ENCODE measurements around the gene SFRP5. TPM values are rescaled to one million over a fixed set of nuclear protein-coding genes. Genes with fewer than 3 reads are reported as not detected.

The SFRP5 gene
- total RNA-seq, 1 donor from 2014 or later: not detected

DNA sequence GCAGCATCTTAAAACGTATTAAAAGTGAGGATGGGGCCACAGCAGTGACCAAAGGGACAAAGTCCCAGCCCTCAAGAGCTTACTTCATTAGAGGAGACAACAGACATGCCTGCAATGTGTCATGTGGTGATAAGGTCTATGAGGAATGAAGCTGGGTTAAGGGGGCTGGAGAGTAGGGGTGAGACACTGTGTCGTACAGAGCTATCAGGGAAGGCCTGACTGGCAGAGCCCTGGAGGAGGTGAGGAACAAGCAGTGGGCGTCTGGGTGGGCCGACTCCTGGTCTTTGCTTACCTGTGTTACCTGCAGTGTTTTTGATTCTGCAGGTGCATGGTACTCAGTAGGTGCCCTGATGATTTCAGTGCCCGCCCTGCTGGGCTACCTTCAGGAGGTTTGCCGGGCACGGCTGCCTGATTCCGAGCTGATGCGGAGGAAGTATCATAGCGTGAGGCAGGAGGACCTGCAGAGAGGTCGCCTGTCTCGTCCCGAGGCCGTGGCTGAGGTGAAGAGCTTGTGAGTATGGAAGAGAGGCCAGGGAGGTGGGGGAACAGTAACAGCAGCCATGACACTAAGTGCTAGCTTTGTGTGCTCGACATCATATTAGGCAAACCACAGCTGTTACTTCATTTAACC is 27.3 kb downstream of the SFRP5 start:
- intact Hi-C loops (cut with micrococcal nuclease): no loop called here
- ChIA-PET CTCF (interaction anchor here (1.1 to 1.6 kb wide), 2 partner anchors 22 to 30 kb away, joined by 3 to 4 read pairs; partner anchors contain the start of gene MARVELD1), POLR2A (no interaction called here)
- Mint-ChIP-seq H3K4me1 (peaks cover 21% of the 10 kb centered on the region), H3K27me3 (no peaks in the 10 kb centered on the region), H3K9me3 (no peaks in the 10 kb centered on the region), H3K4me3 (no peak overlapping the region), H3K27ac (no peak overlapping the region), H3K36me3 (ENCODE audit: low read depth) (peaks cover 75% of the 10 kb centered on the region)
- ATAC-seq (ENCODE audit: low read depth) (no peak), DNase-seq (no peak)
- TF ChIP-seq CTCF (IDR thresholded peaks at IDR 0.05): no peak

DNA sequence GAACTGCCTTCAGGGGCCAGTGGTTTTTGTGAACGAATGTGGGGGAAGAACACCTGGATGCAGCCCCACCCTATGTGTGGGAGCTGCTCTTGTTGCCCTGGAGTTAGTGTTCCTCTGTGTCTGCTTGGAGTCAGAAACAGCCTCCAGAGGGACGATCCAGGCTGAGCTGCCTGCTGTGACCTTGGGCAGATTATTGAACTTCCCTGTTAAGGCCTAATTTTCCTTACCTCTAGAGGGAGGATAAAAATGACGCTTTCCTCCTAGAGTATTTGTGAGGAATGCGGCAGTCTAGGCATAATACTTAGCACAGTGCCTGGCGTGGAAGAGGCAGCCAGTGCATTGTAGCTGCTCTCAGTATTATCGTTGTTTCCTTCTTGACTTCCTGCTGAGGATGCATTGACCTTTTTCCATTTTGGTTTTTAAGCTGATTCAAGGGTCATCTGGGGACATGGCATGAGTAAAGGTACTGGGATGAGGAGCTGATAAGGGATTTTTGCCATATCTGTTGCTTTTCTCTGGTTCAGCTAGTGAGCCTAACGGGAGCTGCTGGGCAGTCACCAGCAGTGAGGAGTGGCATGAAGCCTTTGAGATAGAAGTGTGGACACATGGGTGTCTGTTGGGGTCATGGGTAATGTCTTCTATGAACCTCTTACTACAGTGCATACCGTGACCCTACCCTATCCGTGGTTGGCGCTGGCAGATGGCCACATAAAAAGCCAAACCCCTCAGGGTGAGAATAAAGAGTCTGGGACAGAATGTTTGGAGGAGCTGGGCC is 28.4 kb downstream of the SFRP5 start:
- TF ChIP-seq CTCF (IDR thresholded peaks at IDR 0.05): no peak
- no peak for DNase-seq
- peaks cover 27% of the 10 kb centered on the region for H3K4me1 Mint-ChIP-seq
- no peak overlapping the region for H3K4me3 Mint-ChIP-seq
- no peaks in the 10 kb centered on the region for H3K9me3 Mint-ChIP-seq
- no peak for ATAC-seq (ENCODE audit: low read depth)
- no peak overlapping the region for H3K27ac Mint-ChIP-seq
- no peaks in the 10 kb centered on the region for H3K27me3 Mint-ChIP-seq
- peaks cover 70% of the 10 kb centered on the region for H3K36me3 Mint-ChIP-seq (ENCODE audit: low read depth)
- ChIA-PET POLR2A (no interaction called here), CTCF (interaction anchor here (1.1 to 1.6 kb wide), 2 partner anchors 23 to 29 kb away, joined by 3 to 4 read pairs; partner anchors contain the start of gene MARVELD1)
- intact Hi-C loops (cut with micrococcal nuclease): no loop called here

- POLR2A ChIA-PET: interaction anchor here (0.7 kb wide), 1 partner anchor 401 kb away, joined by 5 read pairs; no protein-coding TSS in a partner anchor
- peak overlapping the region; percentile 19 for H3K4me3 Mint-ChIP-seq
- H3K9me3 Mint-ChIP-seq: no peaks in the 10 kb centered on the region
- H3K27ac Mint-ChIP-seq: peak overlapping the region; percentile 24
- CTCF ChIA-PET: no interaction called here
- H3K4me1 Mint-ChIP-seq: peaks cover 47% of the 10 kb centered on the region
- no peak for TF ChIP-seq CTCF (IDR thresholded peaks at IDR 0.05)
- intact Hi-C loops (cut with micrococcal nuclease): no loop called here
- DNase-seq (no peak), ATAC-seq (ENCODE audit: low read depth) (peak; percentile 20)
- no peaks in the 10 kb centered on the region for H3K27me3 Mint-ChIP-seq
- peaks cover 57% of the 10 kb centered on the region for H3K36me3 Mint-ChIP-seq (ENCODE audit: low read depth)
These were observed 31.2 kb downstream of the SFRP5 start for GRCh38 chr10:97740613-97741012.

DNA sequence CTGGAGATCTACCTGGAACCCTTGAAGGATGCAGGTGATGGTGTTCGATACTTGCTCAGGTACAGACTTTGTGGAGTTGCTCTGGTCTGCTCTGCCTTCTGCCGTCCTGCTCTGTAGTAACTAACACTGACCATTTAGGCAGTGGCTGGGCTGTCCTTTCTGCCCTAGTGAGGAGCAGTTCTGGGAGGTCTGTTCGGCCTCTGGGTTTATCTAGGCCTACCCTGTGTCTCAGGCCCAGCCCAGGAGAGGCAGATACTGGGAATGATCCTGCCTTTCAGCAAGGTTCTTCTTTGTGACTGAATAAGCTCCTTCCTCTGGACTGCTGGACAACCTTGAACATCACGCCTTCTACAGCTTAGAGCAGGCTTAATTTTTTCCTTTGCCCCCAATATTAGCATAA is 33.2 kb downstream of the SFRP5 start:
- no peak for ATAC-seq (ENCODE audit: low read depth)
- CTCF ChIA-PET: no interaction called here
- Mint-ChIP-seq H3K27me3 (no peaks in the 10 kb centered on the region), H3K4me3 (peak overlapping the region; percentile 97), H3K9me3 (no peaks in the 10 kb centered on the region), H3K4me1 (peaks cover 47% of the 10 kb centered on the region), H3K36me3 (ENCODE audit: low read depth) (peaks cover 38% of the 10 kb centered on the region), H3K27ac (peak overlapping the region; percentile 18)
- POLR2A ChIA-PET: interaction anchor here (0.6 kb wide), 1 partner anchor 84 kb away, joined by 7 read pairs; no protein-coding TSS in a partner anchor
- no peak for DNase-seq
- intact Hi-C loops (cut with micrococcal nuclease): loop anchor here (5.0 to 10.0 kb wide), 2 partner anchors 244 to 709 kb away; partner anchors contain the start of genes HPS1, MMS19 and UBTD1
- no peak for TF ChIP-seq CTCF (IDR thresholded peaks at IDR 0.05)

DNA sequence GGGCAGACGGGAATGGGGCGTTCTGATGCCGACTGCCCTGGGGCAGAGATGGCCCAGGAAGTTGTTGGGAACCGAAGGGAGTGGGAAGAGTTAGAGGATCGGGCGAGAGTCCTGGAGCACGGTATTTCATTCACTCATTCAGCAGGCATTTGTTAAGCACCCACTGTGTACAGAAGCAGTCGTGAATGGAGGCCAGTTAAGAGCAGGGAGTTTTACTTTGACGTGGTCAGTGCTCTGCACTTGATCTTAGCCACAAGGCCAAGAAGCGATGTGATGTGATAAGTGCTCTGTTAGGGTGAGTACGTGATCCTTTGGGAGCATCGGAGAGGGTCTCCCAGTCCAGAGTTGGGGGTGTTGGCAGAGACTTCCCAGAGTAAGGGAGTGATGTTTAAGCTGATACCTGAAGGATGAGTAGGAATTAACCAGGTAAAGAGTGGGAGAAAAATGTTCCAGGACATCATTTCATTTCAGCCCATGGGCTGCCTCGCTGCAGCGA is 34.0 kb downstream of the SFRP5 start:
- no peak for TF ChIP-seq CTCF (IDR thresholded peaks at IDR 0.05)
- Mint-ChIP-seq H3K4me1 (peaks cover 47% of the 10 kb centered on the region), H3K4me3 (peak overlapping the region; percentile 97), H3K36me3 (ENCODE audit: low read depth) (peaks cover 31% of the 10 kb centered on the region), H3K9me3 (no peaks in the 10 kb centered on the region), H3K27me3 (no peaks in the 10 kb centered on the region), H3K27ac (peak overlapping the region; percentile 97)
- intact Hi-C loops (cut with micrococcal nuclease): loop anchor here (1.0 to 10.0 kb wide), 6 partner anchors 23 to 709 kb away; partner anchors contain the start of genes AVPI1, HPS1, MMS19 and MORN4
- CTCF ChIA-PET: no interaction called here
- DNase-seq: no peak
- POLR2A ChIA-PET: no interaction called here
- ATAC-seq (ENCODE audit: low read depth): no peak

Data from activated B cell treated with CpG ODN at 0.5 μM for 24 hours (primary cell).